Stimulated activated CD4-positive, alpha-beta T cell treated with anti-CD3 and anti-CD28 coated beads, Interleukin-15, amount 100 ng/mL, for 24 hours (primary cell): ENCODE data around the gene CCDC28B.
A peak's percentile ranks its signal among the peaks of the same experiment; 100 is the strongest.
"Not testable (repeated sequence)": the region's sequence is repeated elsewhere in the genome, so short reads cannot be mapped to it uniquely, and the experiment has no call there.

Source experiments
- DNase-seq: peaks from one replicate; pipeline ENCODE4 v3.0.0-alpha.2; 2020

CCDC28B gene

DNA sequence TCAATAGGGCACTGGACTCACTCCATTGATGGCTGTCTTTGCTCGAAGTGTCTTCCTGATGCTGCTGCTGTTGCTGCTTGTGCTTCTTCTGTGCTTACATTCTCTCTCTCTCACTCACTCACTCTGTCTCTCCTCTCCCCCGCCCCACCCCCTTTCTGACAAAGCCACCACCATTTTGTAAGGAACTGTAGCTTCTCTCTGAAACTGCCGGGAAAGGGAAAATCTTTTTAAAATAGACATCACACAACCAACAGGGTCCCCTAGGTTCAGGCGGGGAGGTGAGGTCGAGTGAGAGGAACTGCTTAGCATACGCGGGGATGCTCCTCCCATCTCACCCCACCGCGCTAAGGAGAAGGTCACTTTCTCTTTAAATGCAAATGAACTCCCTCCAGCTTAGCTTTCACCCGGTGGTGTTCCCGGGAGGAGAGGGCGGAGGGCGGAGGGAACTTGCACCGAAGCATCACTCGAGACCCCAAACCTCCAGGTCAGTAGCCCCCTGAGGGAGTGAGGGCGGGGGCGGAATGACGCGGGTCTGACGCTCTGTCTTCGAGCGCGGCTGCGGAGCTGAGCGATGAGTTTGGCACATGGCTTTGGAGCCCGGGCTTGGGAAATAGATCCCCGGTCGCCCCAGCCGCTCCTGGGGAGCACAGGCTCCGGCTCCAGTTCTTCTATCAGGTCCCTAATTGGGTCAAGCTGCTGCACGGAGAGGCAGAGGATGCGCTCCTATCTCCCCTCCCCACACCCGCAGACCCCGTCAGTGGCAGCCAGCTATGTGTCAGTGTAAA, at the start of gene CCDC28B:
CCDC28B (plus strand) TSS at position 370 of the 785 bp plus-strand sequence. CDS start 1,341 bp downstream, outside the sequence.
- peak; percentile 63 for DNase-seq

DNA sequence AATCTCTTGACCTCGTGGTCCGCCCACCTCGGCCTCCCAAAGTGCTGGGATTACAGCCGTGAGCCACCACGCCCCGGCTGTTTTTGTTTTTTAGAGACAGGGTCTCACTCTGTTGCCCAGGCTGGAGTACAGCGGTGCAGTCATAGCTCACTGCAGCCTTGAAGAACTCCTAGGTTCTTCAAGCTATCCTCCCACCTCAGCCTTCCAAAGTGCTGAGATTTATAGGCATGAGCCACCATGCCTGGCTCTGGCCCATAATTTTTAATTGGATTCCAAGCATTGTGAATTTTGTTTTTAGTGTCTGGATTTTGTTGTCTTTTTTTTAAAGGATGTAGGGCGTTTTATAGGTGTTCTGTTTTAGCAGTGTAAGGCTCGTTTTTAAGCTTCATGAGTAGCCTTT, 49.5 kb upstream of the CCDC28B start:
- no peak for DNase-seq

DNA sequence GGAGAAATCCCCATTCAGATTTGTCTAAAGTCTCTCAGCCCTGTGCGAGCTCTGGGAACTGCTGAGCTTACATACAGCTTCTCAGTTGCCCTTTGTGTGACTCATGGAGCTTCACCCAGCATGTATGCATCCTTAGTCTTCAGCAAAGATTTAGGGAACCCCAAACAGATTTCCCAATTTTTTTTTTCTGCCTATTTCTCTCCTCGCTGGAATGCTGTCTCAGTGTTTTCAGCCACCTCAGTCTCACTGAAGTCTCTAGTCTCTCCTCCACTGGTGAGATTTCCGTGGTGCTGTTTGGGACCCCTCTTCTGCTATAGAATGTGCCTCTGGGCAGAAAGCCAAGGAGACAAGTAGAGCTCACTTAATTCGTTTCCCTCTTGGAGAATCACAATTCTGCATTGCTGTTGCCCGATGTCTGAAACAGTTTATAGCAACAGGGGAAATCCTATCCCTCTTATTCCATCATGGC, 49.0 kb upstream of the CCDC28B start:
- DNase-seq = no peak

DNA sequence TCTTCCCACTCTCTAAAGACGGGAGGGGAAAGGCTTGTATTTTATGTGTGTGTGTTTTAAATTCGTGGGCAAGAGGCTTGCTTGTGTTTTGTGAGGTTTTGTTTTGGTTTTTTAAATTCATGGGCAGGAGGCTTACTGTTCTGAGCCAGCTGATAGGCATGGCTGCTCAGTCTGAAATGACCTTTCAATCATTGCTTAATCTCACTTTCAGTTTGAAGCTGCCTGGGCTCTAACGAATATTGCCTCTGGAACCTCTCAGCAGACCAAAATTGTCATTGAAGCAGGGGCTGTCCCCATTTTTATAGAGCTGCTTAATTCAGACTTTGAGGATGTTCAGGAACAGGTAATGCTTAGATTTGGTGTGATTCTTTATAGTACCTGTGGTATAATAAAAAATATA, 41.2 kb upstream of the CCDC28B start:
- DNase-seq = no peak

DNA sequence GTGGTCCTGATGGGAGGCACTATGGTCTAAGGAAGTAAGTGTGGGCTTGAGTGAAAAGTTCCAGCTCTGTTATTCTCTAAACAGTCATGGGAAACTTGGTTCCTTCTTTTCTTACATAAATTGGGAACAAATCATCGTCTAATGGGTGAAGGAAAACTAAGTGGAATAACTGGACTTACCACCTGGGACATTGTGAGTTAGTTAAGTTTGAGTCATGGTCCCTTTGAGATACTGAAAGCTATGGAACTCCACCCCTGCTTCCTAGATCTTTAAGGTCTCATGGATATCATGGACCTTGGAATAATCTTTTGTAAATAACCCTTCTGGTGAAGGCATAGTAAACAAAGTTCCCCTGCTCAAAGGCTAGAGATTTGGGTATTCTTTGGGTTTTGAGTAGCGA, 37.0 kb upstream of the CCDC28B start:
- DNase-seq = no peak

DNA sequence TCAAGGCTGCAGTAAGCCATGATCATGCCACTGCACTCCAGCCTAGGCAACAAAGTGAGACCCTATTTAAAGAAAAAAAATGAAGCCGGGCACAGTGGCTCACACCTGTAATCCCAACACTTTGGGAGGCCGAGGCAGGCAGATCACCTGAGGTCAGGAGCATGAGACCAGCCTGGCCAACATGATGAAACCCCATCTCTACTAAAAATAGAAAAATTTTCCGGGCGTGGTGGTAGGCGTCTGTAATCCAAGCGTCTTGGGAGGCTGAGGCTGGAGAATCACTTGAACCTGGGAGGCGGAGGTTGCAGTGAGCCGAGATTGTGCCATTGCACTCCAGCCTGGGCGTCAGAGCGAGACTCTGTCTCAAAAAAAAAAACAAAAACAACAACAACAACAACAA, 34.8 kb upstream of the CCDC28B start:
- DNase-seq = not testable (repeated sequence)

DNA sequence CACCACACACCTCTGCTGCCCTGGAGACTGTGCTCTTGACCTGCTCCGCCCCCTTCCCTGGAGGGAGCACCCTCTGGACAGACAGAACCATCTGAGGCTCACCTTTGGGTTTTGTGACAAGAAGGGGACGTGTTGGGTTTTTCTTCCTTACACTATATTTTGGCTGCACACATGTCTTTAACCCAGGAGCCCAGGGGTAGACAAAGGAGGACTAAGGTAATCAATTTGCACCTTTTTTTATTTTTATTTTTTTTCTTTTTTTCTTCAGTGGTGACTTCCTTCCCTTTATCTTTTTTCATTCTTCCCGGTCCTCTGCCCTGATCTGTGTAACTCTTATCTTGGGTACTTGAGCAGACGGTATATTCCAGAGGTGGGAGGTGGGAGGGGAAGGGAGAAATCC, 29.4 kb upstream of the CCDC28B start:
- no peak for DNase-seq

DNA sequence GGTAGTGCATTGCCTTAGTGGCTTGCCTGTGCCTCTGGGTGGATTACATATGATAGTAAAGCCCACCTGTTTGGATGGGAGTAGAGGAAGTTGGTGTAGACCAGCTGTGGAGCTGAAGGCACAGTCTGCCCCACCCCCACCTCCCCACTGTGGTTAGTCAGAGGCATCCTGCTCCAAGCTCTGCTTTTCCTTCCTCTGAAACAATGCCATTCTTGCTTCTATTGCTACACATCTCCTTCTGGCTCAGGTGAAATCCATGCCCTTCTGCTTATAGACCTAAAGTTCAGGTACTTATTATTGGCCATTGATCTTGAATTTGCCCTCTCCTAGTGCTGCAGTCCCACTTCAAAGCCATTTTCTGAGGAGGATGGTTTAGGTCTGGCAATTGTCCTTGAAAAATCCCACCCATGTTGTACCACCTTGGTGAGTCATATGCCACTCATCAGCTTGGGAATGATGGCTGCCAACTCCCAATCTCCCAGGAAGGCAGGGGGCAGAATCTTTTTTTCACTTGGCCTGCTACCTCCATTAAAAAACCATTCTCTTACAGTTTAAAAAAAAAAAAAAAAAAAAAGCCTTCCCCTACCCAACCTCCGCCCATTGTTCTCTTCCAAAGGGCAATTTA, 27.7 kb upstream of the CCDC28B start:
- DNase-seq = no peak

DNA sequence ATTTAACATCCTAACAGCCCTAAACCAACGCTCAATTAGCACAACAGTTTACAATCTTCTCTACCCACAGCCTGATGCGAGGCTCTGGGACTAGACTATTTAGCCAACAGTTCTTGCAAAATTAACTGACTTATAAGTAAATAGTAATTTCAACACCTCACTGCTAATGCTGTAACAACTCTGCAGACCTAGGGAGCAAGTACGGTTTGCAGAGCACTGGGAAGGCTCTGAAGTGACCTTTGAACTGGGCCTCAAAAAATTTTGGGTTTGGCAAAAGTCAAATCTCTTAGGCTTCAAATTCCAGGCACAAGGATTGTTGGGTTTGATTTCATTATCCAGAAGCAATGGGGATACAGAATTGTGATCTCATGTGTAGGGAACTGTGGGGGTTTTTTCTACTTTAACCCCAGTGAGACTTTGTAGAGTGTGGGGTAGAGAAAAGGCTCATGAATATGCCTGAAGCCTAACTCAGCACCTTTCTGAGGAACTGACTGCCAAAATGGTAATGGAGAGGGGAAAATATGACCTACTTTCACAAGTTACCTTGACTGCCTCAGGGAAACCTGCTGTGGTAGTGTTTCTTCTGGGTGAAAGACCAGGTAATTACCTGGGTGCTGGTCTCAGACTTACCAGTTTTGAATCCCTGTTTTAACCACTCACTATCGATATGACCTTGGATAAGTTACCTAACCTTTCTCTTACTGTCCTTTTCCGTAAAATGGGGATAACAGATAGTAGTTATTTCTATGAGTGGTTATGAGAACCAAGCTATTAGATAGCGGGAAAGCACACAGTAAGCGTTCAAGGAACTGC, 21.8 kb upstream of the CCDC28B start:
- DNase-seq = no peak

DNA sequence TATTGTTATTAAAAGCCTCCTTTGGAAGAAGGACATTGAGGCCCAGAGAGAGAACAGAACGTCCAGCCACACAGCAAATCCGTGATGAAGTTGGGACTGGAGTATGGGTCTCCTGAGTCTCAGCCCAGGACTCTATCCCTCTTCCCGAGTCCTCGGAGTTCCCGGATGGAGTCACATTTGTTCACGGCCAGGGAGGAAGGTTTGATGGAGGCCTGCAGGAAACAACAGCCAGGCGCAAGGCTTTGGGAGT, 21.3 kb upstream of the CCDC28B start:
- no peak for DNase-seq

DNA sequence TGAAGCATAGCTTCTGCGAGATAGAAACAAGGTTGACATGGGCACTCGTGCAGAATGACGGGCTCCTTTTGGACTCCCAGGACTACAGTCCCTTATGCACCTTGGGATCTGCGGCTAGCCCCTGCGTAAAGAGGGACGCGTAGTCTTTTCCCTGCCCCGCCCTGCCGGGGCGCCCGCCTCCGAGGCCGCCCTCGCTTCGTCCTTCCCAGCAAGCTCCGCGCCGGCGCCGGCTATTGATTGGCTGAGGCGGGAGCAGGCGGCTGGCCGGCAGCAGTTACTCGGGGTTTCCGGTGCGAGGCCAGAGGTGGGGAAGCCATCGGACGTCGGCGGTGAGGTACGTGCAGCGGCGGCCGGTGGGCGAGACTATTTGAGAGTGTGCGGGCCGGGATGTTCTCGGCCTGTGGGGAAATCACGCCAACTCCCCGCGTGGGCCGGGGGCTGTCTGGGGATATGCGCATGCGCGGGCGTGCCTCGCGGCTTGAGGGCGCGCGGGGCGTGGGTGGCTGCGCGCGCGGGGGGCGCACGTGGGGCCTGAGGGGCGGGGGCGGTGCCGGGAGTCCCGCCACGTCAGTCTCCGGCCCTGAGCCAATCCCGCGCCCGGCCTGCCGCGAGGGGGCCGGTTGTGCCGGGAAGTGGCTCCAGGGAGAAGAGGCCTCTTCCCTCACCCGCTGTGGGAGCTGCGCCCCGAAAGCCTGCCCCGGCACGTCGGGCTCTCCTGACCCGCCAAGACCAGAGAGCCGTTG, 20.8 kb upstream of the CCDC28B start, which contains the start of gene TXLNA:
TXLNA (plus strand) TSS at position 233 of the 743 bp plus-strand sequence. CDS start 671 bp downstream, outside the sequence.
- peak; percentile 95 for DNase-seq

DNA sequence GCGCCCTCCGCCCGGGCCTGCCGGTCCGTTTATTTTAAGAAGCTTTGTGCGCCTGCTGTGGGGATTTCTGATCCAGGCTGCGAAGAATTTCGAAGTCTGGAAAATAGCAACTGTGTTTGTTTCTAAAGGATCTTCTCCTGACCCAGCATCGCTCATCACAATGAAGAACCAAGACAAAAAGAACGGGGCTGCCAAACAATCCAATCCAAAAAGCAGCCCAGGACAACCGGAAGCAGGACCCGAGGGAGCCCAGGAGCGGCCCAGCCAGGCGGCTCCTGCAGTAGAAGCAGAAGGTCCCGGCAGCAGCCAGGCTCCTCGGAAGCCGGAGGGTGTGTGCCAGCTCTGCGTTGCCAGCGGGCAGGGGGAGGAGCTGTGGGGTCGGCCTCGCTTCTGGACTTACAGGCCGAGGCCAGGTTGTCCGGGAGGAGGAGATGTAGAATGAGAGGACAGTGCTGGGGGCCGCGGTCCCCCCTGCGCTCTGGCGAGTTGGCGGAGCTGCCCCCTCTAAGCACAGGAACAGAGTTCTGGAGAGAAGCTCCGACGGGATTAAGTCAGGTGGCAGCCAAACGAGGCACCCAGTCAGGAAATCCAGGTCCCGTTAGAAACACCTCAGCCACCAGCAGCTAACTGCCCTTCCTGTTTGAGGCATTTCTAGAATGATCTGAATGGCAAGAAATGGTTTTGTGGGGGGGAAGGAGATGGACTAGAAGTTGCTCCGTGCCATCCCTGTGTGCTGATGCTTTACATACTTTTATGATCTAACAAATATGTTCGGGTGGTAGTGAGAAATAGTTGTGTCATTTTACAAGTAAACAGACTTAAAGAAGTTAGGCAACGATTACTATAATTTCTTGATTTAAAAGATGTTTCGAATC, 20.0 kb upstream of the CCDC28B start:
- DNase-seq = peak; percentile 58

DNA sequence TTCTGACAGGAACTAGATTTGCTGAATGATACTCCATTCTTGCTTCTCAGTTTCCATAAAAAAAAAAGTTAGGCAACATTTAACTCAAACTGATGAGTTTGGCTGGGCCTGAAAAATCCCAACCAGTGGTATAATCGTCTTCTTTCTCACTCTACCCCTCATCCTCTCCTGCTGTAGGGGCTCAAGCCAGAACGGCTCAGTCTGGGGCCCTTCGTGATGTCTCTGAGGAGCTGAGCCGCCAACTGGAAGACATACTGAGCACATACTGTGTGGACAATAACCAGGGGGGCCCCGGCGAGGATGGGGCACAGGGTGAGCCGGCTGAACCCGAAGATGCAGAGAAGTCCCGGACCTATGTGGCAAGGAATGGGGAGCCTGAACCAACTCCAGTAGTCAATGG, 19.3 kb upstream of the CCDC28B start:
- no peak for DNase-seq

DNA sequence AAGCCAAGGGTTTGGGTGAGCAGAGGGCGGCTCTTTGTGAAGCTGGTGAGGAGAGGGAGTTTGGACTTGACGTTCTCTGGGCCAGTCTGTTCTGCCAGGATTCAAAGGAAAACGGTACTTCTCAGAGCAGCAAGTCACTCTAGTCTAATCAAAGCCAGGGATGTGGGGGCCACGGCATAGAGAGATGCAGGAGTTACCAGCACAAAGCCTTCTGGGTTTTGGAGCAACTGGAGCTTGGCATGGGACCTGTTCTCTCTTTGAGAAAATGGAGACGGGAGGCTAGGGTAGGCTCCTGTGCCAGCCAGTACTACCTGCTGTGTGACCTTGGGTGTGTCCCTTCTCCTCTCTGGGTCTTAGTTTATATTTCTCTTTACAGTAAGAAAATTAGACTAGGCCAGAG, 18.8 kb upstream of the CCDC28B start:
- no peak for DNase-seq

DNA sequence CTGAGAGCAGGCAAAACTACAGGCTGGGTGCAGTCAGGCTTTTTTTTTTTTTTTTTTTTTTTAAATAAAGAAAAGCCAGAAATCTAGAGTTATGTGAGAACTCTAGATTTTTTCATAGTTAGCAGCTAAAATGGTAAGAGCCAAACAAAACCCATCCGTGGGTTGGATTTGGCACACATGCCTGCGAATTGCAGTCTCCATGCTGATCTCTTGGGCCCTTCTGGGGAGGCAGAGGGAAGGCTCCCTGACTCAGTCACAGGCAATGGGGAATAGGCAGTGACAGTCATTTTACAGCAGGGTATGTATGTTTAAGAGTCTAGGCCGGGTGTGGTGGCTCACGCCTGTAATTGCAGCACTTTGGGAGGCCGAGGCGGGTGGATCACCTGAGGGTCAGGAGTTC, 18.3 kb upstream of the CCDC28B start:
- DNase-seq = no peak

DNA sequence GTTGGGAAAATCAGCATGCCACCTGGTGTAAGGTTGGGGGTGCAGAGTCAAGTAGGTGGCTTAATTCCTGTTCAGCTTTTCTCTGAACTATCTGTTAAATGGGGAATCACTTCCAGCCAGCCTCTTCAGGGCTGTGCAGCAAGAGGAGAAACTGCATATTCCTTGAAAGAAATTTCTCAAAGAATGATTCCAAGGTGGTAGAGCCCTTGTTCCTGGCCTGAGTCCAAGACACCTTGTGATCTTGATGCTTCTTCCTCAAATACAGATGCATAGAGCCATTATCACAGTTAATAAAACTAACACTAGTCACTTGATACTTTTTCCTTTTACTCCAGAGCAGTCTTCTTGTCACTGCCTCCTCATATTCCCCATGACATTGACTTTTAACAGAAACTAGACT, 15.7 kb upstream of the CCDC28B start:
- no peak for DNase-seq

DNA sequence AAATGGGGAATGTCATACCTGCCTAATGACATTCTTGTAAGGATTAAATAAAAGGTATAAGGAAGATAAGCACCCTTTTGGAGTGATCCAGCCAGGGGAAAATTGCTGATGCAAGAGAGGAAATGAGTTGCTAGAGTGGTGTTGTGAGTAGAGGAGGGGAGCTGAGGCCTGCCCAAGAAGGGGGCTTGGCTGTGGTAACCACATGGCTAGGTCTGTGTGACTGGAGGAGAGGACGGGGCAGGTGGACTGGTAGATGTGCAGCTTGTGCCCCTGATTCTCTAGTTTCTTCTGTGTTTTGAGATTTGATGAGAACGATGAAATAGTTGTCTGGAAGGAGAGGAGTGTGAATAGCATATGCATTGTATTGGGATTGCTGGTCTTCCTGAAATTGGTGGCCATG, 14.3 kb upstream of the CCDC28B start:
- DNase-seq = no peak

DNA sequence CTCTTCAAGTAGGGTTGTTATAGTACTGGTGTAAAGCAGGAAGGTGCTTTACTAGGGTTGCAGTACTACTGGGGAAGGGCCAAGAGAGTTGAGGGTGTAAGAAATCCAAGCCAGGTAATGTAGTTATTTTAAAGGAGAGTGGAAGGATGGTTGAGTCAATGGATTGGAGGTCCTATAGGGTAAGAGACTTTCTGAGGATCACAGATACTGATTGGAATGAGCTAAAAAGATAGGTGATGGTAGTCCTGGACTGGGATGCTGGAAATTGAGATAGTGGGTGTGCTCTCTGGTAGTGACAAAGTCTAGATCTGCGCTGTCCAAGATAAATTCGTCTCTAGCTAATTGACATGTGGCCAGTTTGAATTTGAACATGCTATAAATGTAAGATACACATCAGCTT, 13.9 kb upstream of the CCDC28B start:
- DNase-seq = no peak

DNA sequence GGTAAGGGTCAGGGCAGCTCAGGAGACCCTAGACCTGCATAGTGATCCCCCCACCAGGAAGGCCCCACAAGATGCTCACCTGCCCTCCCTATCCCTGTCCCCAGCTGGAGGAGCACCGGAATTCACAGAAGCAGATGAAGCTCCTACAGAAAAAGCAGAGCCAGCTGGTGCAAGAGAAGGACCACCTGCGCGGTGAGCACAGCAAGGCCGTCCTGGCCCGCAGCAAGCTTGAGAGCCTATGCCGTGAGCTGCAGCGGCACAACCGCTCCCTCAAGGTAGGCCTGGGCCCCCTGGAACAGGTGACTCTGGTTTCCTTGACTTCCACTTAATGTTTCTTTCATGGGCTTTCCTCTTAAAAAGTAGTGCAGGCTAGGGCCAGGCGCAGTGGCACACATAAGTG, 12.5 kb upstream of the CCDC28B start:
- no peak for DNase-seq

DNA sequence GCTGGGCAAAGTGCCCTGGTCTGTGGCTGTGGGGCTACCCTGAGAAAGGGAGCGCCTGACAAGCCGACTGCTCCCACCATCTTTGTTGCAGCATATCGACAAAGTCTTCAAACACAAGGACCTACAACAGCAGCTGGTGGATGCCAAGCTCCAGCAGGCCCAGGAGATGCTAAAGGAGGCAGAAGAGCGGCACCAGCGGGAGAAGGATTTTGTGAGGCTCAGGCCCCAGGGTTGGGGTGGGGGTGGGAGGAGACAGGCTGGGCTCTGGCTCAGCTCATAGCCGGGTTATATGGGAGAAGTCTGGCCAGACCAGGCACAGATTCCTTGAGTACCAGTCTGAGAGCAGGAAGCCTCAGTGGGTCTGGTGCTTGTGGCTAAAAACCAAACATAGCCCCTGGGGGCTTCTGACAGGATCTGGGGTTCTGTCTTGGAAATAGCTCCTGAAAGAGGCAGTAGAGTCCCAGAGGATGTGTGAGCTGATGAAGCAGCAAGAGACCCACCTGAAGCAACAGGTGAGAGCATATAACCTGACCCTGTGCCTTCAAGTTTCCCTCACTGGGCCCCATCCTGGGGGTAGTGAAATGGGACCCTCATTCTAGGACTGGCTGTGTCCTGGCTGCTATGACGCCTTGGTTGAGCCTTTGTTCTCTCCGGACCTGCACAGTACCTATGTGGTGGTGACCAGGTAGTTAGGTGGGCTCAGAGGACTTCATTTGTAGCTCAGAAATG, 8.0 kb upstream of the CCDC28B start:
- DNase-seq = no peak

DNA sequence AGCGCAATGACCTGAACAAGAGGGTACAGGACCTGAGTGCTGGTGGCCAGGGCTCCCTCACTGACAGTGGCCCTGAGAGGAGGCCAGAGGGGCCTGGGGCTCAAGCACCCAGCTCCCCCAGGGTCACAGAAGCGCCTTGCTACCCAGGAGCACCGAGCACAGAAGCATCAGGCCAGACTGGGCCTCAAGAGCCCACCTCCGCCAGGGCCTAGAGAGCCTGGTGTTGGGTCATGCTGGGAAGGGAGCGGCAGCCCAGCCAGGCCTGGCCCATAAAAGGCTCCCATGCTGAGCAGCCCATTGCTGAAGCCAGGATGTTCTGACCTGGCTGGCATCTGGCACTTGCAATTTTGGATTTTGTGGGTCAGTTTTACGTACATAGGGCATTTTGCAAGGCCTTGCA, 5.4 kb upstream of the CCDC28B start:
- no peak for DNase-seq
